Lung (tissue), 12 donors: Measurements from ENCODE around the gene BMP7. TPM values are rescaled to one million over a fixed set of nuclear protein-coding genes. Genes with fewer than 3 reads are reported as not detected.
"Not testable (repeated sequence)": the region's sequence is repeated elsewhere in the genome, so short reads cannot be mapped to it uniquely, and the experiment has no call there.

Experiments used
- ATAC-seq: fragments of 200-7000 bp; cut with Tn5 transposase; one replicate; pipeline ENCODE4 v1.9.1; 2020; ENCODE audit warnings: moderate number of reproducible peaks; ENCODE audit not compliant: insufficient read depth, low FRiP score
- DNase-seq, 3 donors: peaks; one replicate each; pipeline ENCODE4 v3.0.0-alpha.2; 2013 to 2017
- H3K27ac ChIP-seq, 2 donors: one replicate each; pipeline ENCODE4 v1.5.1; 2013; ENCODE audit warnings: mild to moderate bottlenecking in 2 of 2, moderate library complexity in 2 of 2, control low read depth in 1 of 2, inconsistent platforms in 1 of 2, low read depth in 1 of 2, low read length in 1 of 2
- H3K27me3 ChIP-seq, 3 donors: one replicate each; pipeline ENCODE4 v1.5.1; 2013; ENCODE audit warnings: low read length in 2 of 3; ENCODE audit not compliant: control insufficient read depth in 3 of 3, insufficient read depth in 3 of 3
- H3K36me3 ChIP-seq, 4 donors: one replicate each; pipeline ENCODE4 v1.5.1; 2013; ENCODE audit warnings: low read length in 4 of 4, mild to moderate bottlenecking in 1 of 4, moderate library complexity in 1 of 4; ENCODE audit not compliant: control insufficient read depth in 4 of 4, insufficient read depth in 4 of 4
- H3K4me1 ChIP-seq, 5 donors: one replicate each; pipeline ENCODE4 v1.5.1; 2013; ENCODE audit warnings: low read length in 5 of 5, mild to moderate bottlenecking in 2 of 5, moderate library complexity in 1 of 5; ENCODE audit not compliant: control insufficient read depth in 5 of 5, insufficient read depth in 5 of 5
- H3K4me3 ChIP-seq: one replicate; pipeline ENCODE4 v1.5.1; 2013; ENCODE audit warnings: mild to moderate bottlenecking, control low read depth, moderate library complexity
- H3K9ac ChIP-seq, 2 donors: one replicate each; pipeline ENCODE4 v1.5.1; 2013; ENCODE audit warnings: low read length in 2 of 2, control low read depth in 1 of 2; ENCODE audit not compliant: insufficient read depth in 1 of 2
- H3K9me3 ChIP-seq, 4 donors: one replicate each; pipeline ENCODE4 v1.5.1; 2013; ENCODE audit warnings: low read length in 3 of 4, mild to moderate bottlenecking in 1 of 4, moderate library complexity in 1 of 4; ENCODE audit not compliant: control insufficient read depth in 4 of 4, insufficient read depth in 3 of 4
- CTCF ChIP-seq: IDR thresholded peaks from 2 replicates; pipeline ENCODE4 v1.5.1; 2012; ENCODE audit warnings: mild to moderate bottlenecking; ENCODE audit errors: control extremely low read depth, extremely low read depth
- WGBS, 2 donors: extraction: QIAGEN DNeasy Blood & Tissue Kit; methylation state at CpG; one replicate each; pipeline ENCODE4 v1.1.7; 2013; 5-methylcytosine and 5-hydroxymethylcytosine counted together
- polyA plus RNA-seq, 2 donors: library from polyadenylated mRNA; stranded (reverse); fragments of 200-250 nt; gene quantifications; one replicate each; pipeline ENCODE4 v1.2.1, GENCODE V29; 2013
- total RNA-seq, 2 donors: library from RNA; depleted of rRNA in 1 of 2; stranded (reverse); fragments of >200 nt in 1 of 2; gene quantifications; one replicate each; pipeline ENCODE4 v1.2.1, GENCODE V29; 2014 to 2021
- donor health status: control.
- donor health status: control.
- donor health status: Bipolar disorder and iron deficiency.
- donor health status: healthy.
- donor health status: DM: yes; HTN: yes; CAD: no.

BMP7 gene
- total and polyA plus RNA-seq, 4 donors: 0.67 to 10.3 (median 1.4) TPM

DNA sequence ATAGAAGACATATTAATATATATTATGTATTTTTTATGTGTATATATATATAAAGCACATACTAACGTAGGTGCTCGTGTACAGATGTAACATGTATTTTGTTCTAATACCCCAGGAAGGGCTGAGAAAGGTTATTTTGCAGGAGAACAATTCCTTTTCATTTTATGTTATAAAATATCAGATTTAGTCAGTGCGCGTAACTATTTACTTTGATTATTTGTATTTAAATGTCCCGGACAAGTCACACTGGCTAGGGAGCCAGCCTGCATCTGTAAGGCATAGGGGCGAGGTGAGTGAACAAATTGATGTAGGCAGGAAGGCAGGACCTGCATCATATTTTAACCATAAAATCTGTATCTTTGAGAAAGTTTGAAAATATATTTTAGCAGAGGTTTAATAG lies 74.1 kb downstream of the BMP7 start:
- Histone ChIP-seq H3K4me3 (no peak overlapping the region), H3K36me3 (peaks cover 0 to 4% (median 0%) of the 10 kb centered on the region in 4 donors), H3K27ac (no peak overlapping the region), H3K9me3 (no peaks in the 10 kb centered on the region), H3K9ac (no peak overlapping the region), H3K27me3 (no peaks in the 10 kb centered on the region), H3K4me1 (no peaks in the 10 kb centered on the region)
- DNase-seq: no peak
- whole genome bisulfite sequencing, 2 donors: 93% methylated on average over 6 of the region's 6 CpGs
- ATAC-seq: no peak
- no peak for TF ChIP-seq CTCF

GRCh38 chr20:57191265-57191638 lies 75.2 kb downstream of the BMP7 start:
- not testable (repeated sequence) for H3K27me3 ChIP-seq, H3K4me3 ChIP-seq, H3K36me3 ChIP-seq, H3K4me1 ChIP-seq, ATAC-seq, H3K27ac ChIP-seq, DNase-seq, H3K9me3 ChIP-seq, H3K9ac ChIP-seq
- 93 to 95% methylated on average over 8 of the region's 8 CpGs for WGBS, 2 donors

- TF ChIP-seq CTCF: no peak
- H3K9me3 ChIP-seq: no peaks in the 10 kb centered on the region
- no peak overlapping the region for H3K9ac ChIP-seq
- ATAC-seq (no peak), DNase-seq (no peak)
- no peaks in the 10 kb centered on the region for H3K27me3 ChIP-seq
- H3K4me3 ChIP-seq: no peak overlapping the region
- H3K27ac ChIP-seq: no peak overlapping the region
- no peaks in the 10 kb centered on the region for H3K4me1 ChIP-seq
- peaks cover 0 to 4% (median 0%) of the 10 kb centered on the region in 4 donors for H3K36me3 ChIP-seq
- WGBS, 2 donors: 91 to 97% methylated on average over 14 to 17 of the region's 17 CpGs
These were observed 75.7 kb downstream of the BMP7 start for GRCh38 chr20:57190536-57191264.

DNA sequence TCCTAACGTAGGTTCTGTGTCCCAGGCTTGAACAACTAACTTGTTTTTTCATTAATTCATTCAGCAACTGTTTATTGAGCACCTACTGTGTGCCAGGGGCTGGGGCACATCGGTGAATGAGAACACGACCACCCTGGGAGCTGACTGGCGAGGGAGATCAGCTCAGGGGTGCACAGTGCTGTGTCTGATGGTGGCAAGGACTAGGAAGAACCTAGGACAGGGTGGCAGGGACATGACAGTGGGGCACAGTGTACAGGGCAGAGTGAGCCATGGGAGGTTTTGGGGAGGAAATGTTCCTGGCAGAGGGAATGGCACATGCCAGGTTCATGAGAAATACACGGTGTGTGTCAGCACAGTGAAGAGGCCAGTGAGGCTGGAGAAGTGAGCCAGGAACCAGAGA lies 76.7 kb downstream of the BMP7 start:
- WGBS, 2 donors: 86 to 88% methylated on average over 5 of the region's 5 CpGs
- no peak for DNase-seq
- no peak overlapping the region for H3K9ac ChIP-seq
- no peak overlapping the region for H3K27ac ChIP-seq
- no peaks in the 10 kb centered on the region for H3K27me3 ChIP-seq
- H3K4me1 ChIP-seq: no peaks in the 10 kb centered on the region
- no peaks in the 10 kb centered on the region for H3K9me3 ChIP-seq
- no peak for ATAC-seq
- peaks cover 0 to 4% (median 0%) of the 10 kb centered on the region in 4 donors for H3K36me3 ChIP-seq
- no peak for TF ChIP-seq CTCF
- H3K4me3 ChIP-seq: no peak overlapping the region
